K562 (cell line): ENCODE data around the gene COCH. TPM values are rescaled to one million over a fixed set of nuclear protein-coding genes. Genes with fewer than 3 reads are reported as not detected.
A peak's percentile ranks its signal among the peaks of the same experiment; 100 is the strongest.

ENCODE experiments used
- ATAC-seq: fragments of 200-7000 bp; cut with Tn5 transposase; 3 replicates; pipeline ENCODE4 v1.9.1; 2020; ENCODE audit warnings: moderate library complexity
- BruUV-seq: library from RNA; stranded (reverse); fragments of 400-500 nt; replicated peaks from 2 replicates; lab custom pipeline; 2021; lab: Mats Ljungman, UMichigan
- CTCF ChIA-PET: fragments of 300-600 bp; formaldehyde crosslinking; extraction: SDS; loops from one replicate; lab custom pipeline; 2021; ENCODE audit warnings: low intra/inter-chr PET ratio; lab: Yijun Ruan, JAX
- POLR2A ChIA-PET: fragments of 300-600, 350-650 bp; sonication (Branson Sonifier 250); formaldehyde crosslinking; extraction: SDS; loops from one replicate; lab custom pipeline; 2021; ENCODE audit warnings: antibody characterized with exemption, inconsistent platforms; lab: Yijun Ruan, JAX
- DNase-seq, 4 experiments: peaks; one replicate each; pipeline versions ENCODE4 v3.0.0 to v3.0.0-alpha.2; 2011 to 2018; ENCODE audit warnings: low spot score in 3 of 4, mixed read lengths in 3 of 4; ENCODE audit errors: extremely low read depth in 1 of 4
- FAIRE-seq: peaks from 2 replicates; lab custom pipeline; 2011; peaks lifted over from hg19 to GRCh38; lab: Jason Lieb, UNC
- H2AFZ ChIP-seq: 2 replicates; pipeline ENCODE4 v1.6.0; 2011; ENCODE audit warnings: low read depth, low read length, control low read depth, inconsistent platforms
- H3K27ac ChIP-seq: fragments of 200-600 bp; 3 replicates; pipeline ENCODE4 v1.8.0; 2011; ENCODE audit warnings: low read depth, mild to moderate bottlenecking, control low read depth, inconsistent platforms, low read length, moderate library complexity, mixed read lengths; ENCODE audit errors: extremely low read depth
- H3K27me3 ChIP-seq, 2 experiments: fragments of 300-600 bp in 1 of 2; 2 replicates in 1 of 2; 3 replicates in 1 of 2; pipeline versions ENCODE4 v1.6.0 to v1.8.0; 2011; ENCODE audit warnings: inconsistent platforms in 2 of 2, low read length in 2 of 2, mild to moderate bottlenecking in 1 of 2, mixed read lengths in 1 of 2, moderate library complexity in 1 of 2; ENCODE audit not compliant: control insufficient read depth in 2 of 2, insufficient read depth in 2 of 2
- H3K36me3 ChIP-seq: fragments of 300-600 bp; 3 replicates; pipeline ENCODE4 v1.8.0; 2011; ENCODE audit warnings: mild to moderate bottlenecking, low read length, inconsistent platforms; ENCODE audit not compliant: control insufficient read depth, insufficient read depth
- H3K4me1 ChIP-seq, 2 experiments: fragments of 200-600 bp in 1 of 2; replicated peaks in 1 of 2; 2 replicates in 1 of 2; 3 replicates in 1 of 2; pipeline versions ENCODE4 v1.5.1 to v1.8.0; 2011; ENCODE audit warnings: inconsistent platforms in 2 of 2, low read length in 2 of 2, mild to moderate bottlenecking in 1 of 2, mixed read lengths in 1 of 2, moderate library complexity in 1 of 2; ENCODE audit not compliant: control insufficient read depth in 2 of 2, insufficient read depth in 2 of 2
- H3K4me2 ChIP-seq: 2 replicates; pipeline ENCODE4 v1.6.1; 2011; ENCODE audit warnings: low read length, control low read depth, inconsistent platforms, mixed read lengths; ENCODE audit not compliant: insufficient read depth
- H3K4me3 ChIP-seq: fragments of 200-600 bp; sonication (generic), shearing (Covaris generic); 2 replicates; pipeline ENCODE4 v1.5.1; 2016; ENCODE audit warnings: control low read depth, inconsistent platforms
- H3K79me2 ChIP-seq: fragments of 200-600 bp; 3 replicates; pipeline ENCODE4 v1.8.0; 2011; ENCODE audit warnings: low read length, inconsistent platforms; ENCODE audit not compliant: control insufficient read depth, insufficient read depth
- H3K9ac ChIP-seq, 2 experiments: 2 replicates each; pipeline versions ENCODE4 v1.6.0 to v1.6.1; 2011; ENCODE audit warnings: low read depth in 2 of 2, low read length in 2 of 2, control low read depth in 1 of 2, inconsistent platforms in 1 of 2, mild to moderate bottlenecking in 1 of 2, mixed read lengths in 1 of 2; ENCODE audit not compliant: insufficient read depth in 1 of 2
- H3K9me1 ChIP-seq: one replicate; pipeline ENCODE4 v1.6.0; 2011; ENCODE audit warnings: inconsistent platforms, mild to moderate bottlenecking, low read length, moderate library complexity; ENCODE audit not compliant: control insufficient read depth, insufficient read depth
- H3K9me3 ChIP-seq: replicated peaks from 2 replicates; pipeline ENCODE4 v1.5.1; 2011; ENCODE audit warnings: low read depth, low read length, inconsistent platforms; ENCODE audit not compliant: control insufficient read depth, insufficient read depth
- H4K20me1 ChIP-seq: replicated peaks from 2 replicates; pipeline ENCODE4 v1.6.1; 2011; ENCODE audit warnings: low read length, inconsistent platforms, mixed read lengths; ENCODE audit not compliant: control insufficient read depth, insufficient read depth
- E2F8 ChIP-seq: fragments of 450-650 bp; IDR thresholded peaks from 2 replicates; pipeline ENCODE4 v1.7.1; 2018; ENCODE audit warnings: mild to moderate bottlenecking, low read depth; ENCODE audit not compliant: partially characterized antibody
- IRF1 ChIP-seq: sonication (generic); formaldehyde crosslinking; IDR thresholded peaks from 2 replicates; pipeline ENCODE4 v1.8.0; 2022; ENCODE audit warnings: missing genetic modification reagents, mild to moderate bottlenecking, borderline replicate concordance
- MEIS2 ChIP-seq: fragments of 450-650 bp; IDR thresholded peaks from 2 replicates; pipeline ENCODE4 v1.6.1; 2014; ENCODE audit warnings: mild to moderate bottlenecking; ENCODE audit not compliant: partially characterized antibody
- MYNN ChIP-seq, 2 experiments: sonication (generic); formaldehyde crosslinking in 1 of 2; IDR thresholded peaks; 2 replicates each; pipeline versions ENCODE4 v1.5.0 to v1.6.1; 2016 to 2020; ENCODE audit warnings: antibody characterized with exemption in 1 of 2, missing genetic modification reagents in 1 of 2
- PRDM10 ChIP-seq: fragments of 450-650 bp; IDR thresholded peaks from 2 replicates; pipeline ENCODE4 v1.6.1; 2018; ENCODE audit not compliant: partially characterized antibody
- ZNF124 ChIP-seq: sonication (generic); formaldehyde crosslinking; IDR thresholded peaks from 2 replicates; pipeline ENCODE4 v1.8.1; 2022; ENCODE audit warnings: missing genetic modification reagents
- WGBS: fragments of 100-300 bp; shearing (Covaris generic); methylation state at CpG from one replicate; pipeline ENCODE4 v1.1.6; 2016; ENCODE audit warnings: low coverage, mixed read lengths; ENCODE audit not compliant: insufficient coverage; ENCODE audit errors: missing lambda C conversion rate; 5-methylcytosine and 5-hydroxymethylcytosine counted together
- in situ Hi-C: fragments of 300-500 bp; cut with MboI; formaldehyde crosslinking; loops from 4 replicates; pipeline ENCODE4 v1.15.0; 2018; ENCODE audit warnings: inconsistent platforms, mixed read lengths
- intact Hi-C: fragments of 100-400 bp; cut with micrococcal nuclease; formaldehyde crosslinking; loops from 2 replicates; pipeline ENCODE4 v1.14.2; 2022
- polyA plus RNA-seq, 8 experiments: library from polyadenylated mRNA; depleted of rRNA in 4 of 8; stranded (reverse) in 5 of 8; unstranded in 3 of 8; fragments of >200 nt; fragmentation: Nextera tagmentation in 2 of 8; fragmentation: Illumina TruSeq in 1 of 8; extraction: Ambion mirVana in 2 of 8; extraction: Trizol in 1 of 8; gene quantifications; 2 replicates each; pipeline versions ENCODE4 v1.2.1 to v1.2.3, GENCODE V29; 2011 to 2014; ENCODE audit warnings: inconsistent platforms in 1 of 8, missing spikeins in 1 of 8
- total RNA-seq, 7 experiments: library from RNA; depleted of rRNA in 6 of 7; stranded (reverse); fragments of >200 nt in 6 of 7; fragmentation: Illumina TruSeq in 2 of 7; extraction: Trizol in 2 of 7; gene quantifications; 2 replicates each; pipeline versions ENCODE4 v1.2.1 to v1.2.3, GENCODE V29; 2011 to 2021; ENCODE audit warnings: low replicate concordance in 1 of 7

Gene COCH
- total and polyA plus RNA-seq, 9 of the 15 experiments (the other 6 are each of a cell fraction or from before 2014, with no cell fraction given) = 27.0 to 141 (median 69.3) TPM

GRCh38 chr14:30868736-30869135 lies 5.6 kb upstream of the COCH start (continued):
- TF ChIP-seq PRDM10 = no peak
- TF ChIP-seq MYNN (IDR thresholded peaks at IDR 0.05) = no peak
- no peak for TF ChIP-seq MYNN (CRISPR knock-in tag; IDR thresholded peaks at IDR 0.05)
- no peak for TF ChIP-seq IRF1 (CRISPR knock-in tag)

GRCh38 chr14:30869551-30870155 lies 4.7 kb upstream of the COCH start:
- H3K9ac ChIP-seq = no peak overlapping the region
- peaks cover 4% of the 10 kb centered on the region for H3K79me2 ChIP-seq
- H3K4me3 ChIP-seq = no peak overlapping the region
- H2AFZ ChIP-seq = peak overlapping the region; percentile 45; the same call in 1 of the 2 replicates
- no peaks in the 10 kb centered on the region for H4K20me1 ChIP-seq
- H3K27me3 ChIP-seq = no peaks in the 10 kb centered on the region
- POLR2A ChIA-PET = no interaction called here
- no peaks in the 10 kb centered on the region for H3K36me3 ChIP-seq
- no peak overlapping the region for H3K4me2 ChIP-seq
- CTCF ChIA-PET = no interaction called here
- 38% methylated on average over 2 of the region's 2 CpGs for WGBS
- no peak overlapping the region for H3K27ac ChIP-seq
- in situ Hi-C loops = no loop called here
- H3K4me1 ChIP-seq = peaks cover 12 to 14% of the 10 kb centered on the region in 2 experiments; a peak in 4 of 5 replicates
- H3K9me3 ChIP-seq = no peaks in the 10 kb centered on the region
- intact Hi-C loops = loop anchor here (5.0 kb wide), 1 partner anchor 107 kb away; no protein-coding TSS in a partner anchor
- no TSS peak for BruUV-seq
- no peaks in the 10 kb centered on the region for H3K9me1 ChIP-seq
- no peak for TF ChIP-seq E2F8
- TF ChIP-seq MEIS2 = peak; percentile 59
- no peak for TF ChIP-seq ZNF124
- ATAC-seq = no peak
- FAIRE-seq = no peak
- DNase-seq = no peak
